H1 (cell line): ENCODE measurements around the gene WDFY3.

Experiments
- CREB1 ChIP-seq: IDR thresholded peaks from 2 replicates; pipeline ENCODE4 v1.6.1; 2012; ENCODE audit warnings: inconsistent platforms
- EZH2 ChIP-seq: fragments of 200-600 bp; sonication (generic); IDR thresholded peaks from 2 replicates; pipeline ENCODE4 v1.7.1; 2012; ENCODE audit warnings: low read depth, mild to moderate bottlenecking, moderate library complexity, low read length, inconsistent platforms; ENCODE audit not compliant: severe bottlenecking
- JUN ChIP-seq: IDR thresholded peaks from 2 replicates; pipeline ENCODE4 v1.6.1; 2011; ENCODE audit warnings: low read depth, mild to moderate bottlenecking, improper control_type of control experiment, low read length
- POLR2A ChIP-seq, 2 experiments: IDR thresholded peaks; 1 replicate in 1 of 2; 2 replicates in 1 of 2; pipeline ENCODE4 v1.6.1; 2011; ENCODE audit warnings: low read depth in 2 of 2, low read length in 2 of 2, mild to moderate bottlenecking in 2 of 2; ENCODE audit errors: control extremely low read depth in 1 of 2
- POLR2AphosphoS5 ChIP-seq: IDR thresholded peaks from 2 replicates; pipeline ENCODE4 v1.6.1; 2011; ENCODE audit warnings: low read depth, low read length
- RFX5 ChIP-seq: IDR thresholded peaks from 2 replicates; pipeline ENCODE4 v1.6.1; 2011; ENCODE audit warnings: low read depth, low read length, improper control_type of control experiment, borderline replicate concordance
- SIRT6 ChIP-seq: IDR thresholded peaks from one replicate; pipeline ENCODE4 v1.7.1; 2012; ENCODE audit warnings: low read length, inconsistent platforms
- SP4 ChIP-seq: IDR thresholded peaks from 2 replicates; pipeline ENCODE4 v1.6.1; 2012; ENCODE audit warnings: low read length, inconsistent platforms
- TF ChIP-seq, protein P1 (sequence below), 3 experiments: IDR thresholded peaks; 1 replicate in 2 of 3; 2 replicates in 1 of 3; pipeline versions ENCODE4 v1.5.1 to v1.6.1; 2011; ENCODE audit warnings: low read length in 3 of 3, mild to moderate bottlenecking in 3 of 3, inconsistent platforms in 2 of 3, low read depth in 1 of 3, moderate library complexity in 1 of 3; ENCODE audit not compliant: insufficient read depth in 1 of 3; ENCODE audit errors: control extremely low read depth in 1 of 3
- TF ChIP-seq, protein P2 (sequence below): IDR thresholded peaks from 2 replicates; pipeline ENCODE4 v1.6.1; 2011; ENCODE audit warnings: low read depth, mild to moderate bottlenecking, low read length; ENCODE audit not compliant: insufficient read depth

DNA sequence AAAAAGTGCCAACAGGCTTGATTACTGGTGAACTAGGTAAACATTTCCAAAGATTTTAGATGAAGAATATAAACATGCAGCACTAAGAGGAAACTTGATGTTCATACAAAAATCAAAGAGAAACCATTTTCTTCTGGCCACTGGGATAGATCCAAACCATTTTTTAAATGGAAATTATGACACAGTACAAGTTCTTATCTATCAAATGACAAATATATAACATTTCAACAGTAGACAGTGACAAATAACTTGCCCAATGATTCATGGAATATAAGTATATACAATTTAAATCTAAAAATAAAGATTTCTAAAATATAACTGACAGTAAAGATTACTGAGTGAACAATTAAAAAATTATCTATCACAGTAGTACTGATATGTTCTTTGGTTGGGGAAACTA, 232.5 kb downstream of the WDFY3 start:
- no peak for TF ChIP-seq RFX5
- TF ChIP-seq, protein P1, sequence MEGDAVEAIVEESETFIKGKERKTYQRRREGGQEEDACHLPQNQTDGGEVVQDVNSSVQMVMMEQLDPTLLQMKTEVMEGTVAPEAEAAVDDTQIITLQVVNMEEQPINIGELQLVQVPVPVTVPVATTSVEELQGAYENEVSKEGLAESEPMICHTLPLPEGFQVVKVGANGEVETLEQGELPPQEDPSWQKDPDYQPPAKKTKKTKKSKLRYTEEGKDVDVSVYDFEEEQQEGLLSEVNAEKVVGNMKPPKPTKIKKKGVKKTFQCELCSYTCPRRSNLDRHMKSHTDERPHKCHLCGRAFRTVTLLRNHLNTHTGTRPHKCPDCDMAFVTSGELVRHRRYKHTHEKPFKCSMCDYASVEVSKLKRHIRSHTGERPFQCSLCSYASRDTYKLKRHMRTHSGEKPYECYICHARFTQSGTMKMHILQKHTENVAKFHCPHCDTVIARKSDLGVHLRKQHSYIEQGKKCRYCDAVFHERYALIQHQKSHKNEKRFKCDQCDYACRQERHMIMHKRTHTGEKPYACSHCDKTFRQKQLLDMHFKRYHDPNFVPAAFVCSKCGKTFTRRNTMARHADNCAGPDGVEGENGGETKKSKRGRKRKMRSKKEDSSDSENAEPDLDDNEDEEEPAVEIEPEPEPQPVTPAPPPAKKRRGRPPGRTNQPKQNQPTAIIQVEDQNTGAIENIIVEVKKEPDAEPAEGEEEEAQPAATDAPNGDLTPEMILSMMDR (IDR thresholded peaks at IDR 0.05; ENCODE audit: control extremely low read depth in 1 of 3, insufficient read depth in 1 of 3, low read depth in 1 of 3, low read length in 3 of 3) = no peak
- no peak for TF ChIP-seq POLR2AphosphoS5
- TF ChIP-seq SIRT6 = no peak
- no peak for TF ChIP-seq EZH2
- TF ChIP-seq, protein P2, sequence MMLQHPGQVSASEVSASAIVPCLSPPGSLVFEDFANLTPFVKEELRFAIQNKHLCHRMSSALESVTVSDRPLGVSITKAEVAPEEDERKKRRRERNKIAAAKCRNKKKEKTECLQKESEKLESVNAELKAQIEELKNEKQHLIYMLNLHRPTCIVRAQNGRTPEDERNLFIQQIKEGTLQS = no peak
- no peak for TF ChIP-seq POLR2A (IDR thresholded peaks at IDR 0.05; ENCODE audit: control extremely low read depth in 1 of 2, low read depth in 2 of 2, low read length in 2 of 2)
- TF ChIP-seq SP4 = no peak
- TF ChIP-seq JUN = no peak
- TF ChIP-seq CREB1 = no peak
